ENCODE data around the gene LCA5L. TPM values are rescaled to one million over a fixed set of nuclear protein-coding genes. Genes with fewer than 3 reads are reported as not detected.
"Not testable (repeated sequence)": the region's sequence is repeated elsewhere in the genome, so short reads cannot be mapped to it uniquely, and the experiment has no call there.

LCA5L gene
- total RNA-seq, 4 donors from 2014 or later = 3.8 to 27.8 (median 5.7) TPM

DNA sequence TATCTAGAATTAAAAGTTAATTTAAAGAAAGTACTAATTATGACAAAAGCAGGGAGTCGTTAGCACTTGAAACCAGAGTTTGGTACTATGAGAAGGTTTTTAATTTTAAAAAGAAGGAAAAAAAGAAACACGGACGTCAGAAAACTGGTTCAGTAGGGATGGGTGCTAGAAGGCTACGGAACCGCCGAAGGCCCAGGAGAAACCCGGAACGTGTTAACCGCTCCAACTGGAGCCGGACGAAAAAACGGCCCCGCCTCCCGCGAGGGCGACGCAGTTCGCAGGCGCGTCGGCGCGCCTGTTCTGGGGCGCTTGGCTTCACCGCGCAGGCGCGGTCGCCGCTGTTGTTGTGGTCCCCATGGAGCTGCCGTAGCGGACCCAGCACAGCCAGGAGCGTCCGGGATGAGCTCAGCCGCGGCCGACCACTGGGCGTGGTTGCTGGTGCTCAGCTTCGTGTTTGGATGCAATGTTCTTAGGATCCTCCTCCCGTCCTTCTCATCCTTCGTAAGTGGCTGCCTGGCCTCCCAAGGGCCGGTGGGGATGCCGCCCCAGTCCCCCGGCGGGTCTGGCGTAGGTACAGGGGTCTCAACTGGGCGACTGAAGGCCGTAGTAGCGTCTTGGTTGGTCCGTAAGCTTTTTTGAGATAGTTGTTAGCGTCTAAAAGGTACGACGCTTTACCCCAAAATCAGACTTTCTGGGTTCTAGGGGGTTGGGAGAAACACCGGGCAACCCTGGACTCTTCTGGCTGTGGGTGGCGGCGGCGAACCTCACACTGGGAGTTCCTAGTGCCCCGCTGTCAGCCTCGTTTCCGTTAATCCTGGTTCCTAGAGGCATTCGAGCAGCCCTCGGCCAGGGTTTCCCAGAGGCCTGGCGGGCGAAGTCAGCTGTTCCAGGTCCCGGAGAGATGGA is 65.3 kb downstream of the LCA5L start:
- WGBS, 2 donors = 1% methylated on average over 42 to 61 of the region's 65 CpGs
- TF ChIP-seq CTCF (IDR thresholded peaks at IDR 0.05) (no peak), POLR2A (IDR thresholded peaks at IDR 0.05) (peak; percentile 43 to 81)
- no peaks in the 10 kb centered on the region for H3K9me3 ChIP-seq
- no peaks in the 10 kb centered on the region for H3K27me3 ChIP-seq
- peak overlapping the region; percentile 27 to 83 (median 44) for H3K4me3 ChIP-seq (replicated peaks in 1 of 3)
- intact Hi-C loops (cut with DNase I) = no loop called here
- peaks cover 4 to 5% of the 10 kb centered on the region in 2 donors for H3K4me1 ChIP-seq
- no peaks in the 10 kb centered on the region for H3K36me3 ChIP-seq
- peak; percentile 94 to 95 for DNase-seq
- H3K27ac ChIP-seq = peak overlapping the region; percentile 71 to 84 (median 81)

GRCh38 chr21:39377444-39378050 is 68.0 kb downstream of the LCA5L start:
- no peak for TF ChIP-seq POLR2A (IDR thresholded peaks at IDR 0.05)
- TF ChIP-seq CTCF (IDR thresholded peaks at IDR 0.05) = no peak
- no peak for DNase-seq
- Histone ChIP-seq H3K9me3 (no peaks in the 10 kb centered on the region), H3K36me3 (no peaks in the 10 kb centered on the region), H3K27me3 (no peaks in the 10 kb centered on the region), H3K27ac (no peak overlapping the region), H3K4me1 (peaks cover 4 to 5% of the 10 kb centered on the region in 2 donors), H3K4me3 (replicated peaks in 1 of 3) (no peak overlapping the region)
- intact Hi-C loops (cut with DNase I) = no loop called here
- 41 to 49% methylated on average over 7 of the region's 7 CpGs for WGBS, 2 donors

- Histone ChIP-seq H3K36me3 (no peaks in the 10 kb centered on the region), H3K27me3 (no peaks in the 10 kb centered on the region), H3K9me3 (no peaks in the 10 kb centered on the region), H3K4me3 (replicated peaks in 1 of 3) (no peak overlapping the region), H3K27ac (no peak overlapping the region), H3K4me1 (no peaks in the 10 kb centered on the region)
- no peak for DNase-seq
- TF ChIP-seq POLR2A (IDR thresholded peaks at IDR 0.05) = no peak
- no peak for TF ChIP-seq CTCF (IDR thresholded peaks at IDR 0.05)
- WGBS, 2 donors = 83 to 86% methylated on average over 2 of the region's 2 CpGs
- intact Hi-C loops (cut with DNase I) = no loop called here
Observed at GRCh38 chr21:39375446-39375845, 70.1 kb downstream of the LCA5L start.

DNA sequence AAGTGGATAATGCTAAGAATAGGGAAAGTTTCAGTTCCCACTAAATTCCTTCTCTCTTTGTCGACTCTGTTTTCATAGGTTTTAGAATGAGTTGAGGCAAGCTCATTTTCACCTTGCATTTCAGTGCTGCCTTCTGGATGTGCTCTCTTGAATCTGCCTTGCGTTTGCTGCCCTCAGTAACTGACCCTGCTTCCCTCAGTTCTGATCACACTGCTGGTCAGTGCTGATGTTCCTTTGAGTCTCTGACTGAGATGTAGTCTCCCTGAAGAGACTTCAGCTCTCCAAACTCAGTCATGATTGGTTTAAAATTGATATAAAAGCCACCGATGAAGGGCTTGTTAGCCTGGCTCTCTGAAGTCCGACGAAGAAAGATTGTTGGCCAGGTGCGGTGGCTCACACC is 71.5 kb downstream of the LCA5L start:
- WGBS, 2 donors = 71 to 73% methylated on average over 6 of the region's 6 CpGs
- no peak for DNase-seq
- Histone ChIP-seq H3K27me3 (no peaks in the 10 kb centered on the region), H3K27ac (no peak overlapping the region), H3K4me1 (no peaks in the 10 kb centered on the region), H3K36me3 (no peaks in the 10 kb centered on the region), H3K4me3 (replicated peaks in 1 of 3) (no peak overlapping the region), H3K9me3 (no peaks in the 10 kb centered on the region)
- TF ChIP-seq POLR2A (IDR thresholded peaks at IDR 0.05) = no peak
- TF ChIP-seq CTCF (IDR thresholded peaks at IDR 0.05) = no peak
- intact Hi-C loops (cut with DNase I) = no loop called here

- intact Hi-C loops (cut with DNase I) = no loop called here
- Histone ChIP-seq H3K36me3 (no peaks in the 10 kb centered on the region), H3K27me3 (no peaks in the 10 kb centered on the region), H3K4me1 (no peaks in the 10 kb centered on the region), H3K9me3 (no peaks in the 10 kb centered on the region), H3K4me3 (replicated peaks in 1 of 3) (no peak overlapping the region), H3K27ac (no peak overlapping the region)
- 8 to 12% methylated on average over 5 of the region's 5 CpGs for WGBS, 2 donors
- TF ChIP-seq POLR2A (IDR thresholded peaks at IDR 0.05) = no peak
- peak in 4 of 6 experiments; percentile 11 to 33 (median 23) for TF ChIP-seq CTCF (IDR thresholded peaks at IDR 0.05)
- no peak for DNase-seq
Observed at GRCh38 chr21:39373634-39374033, 71.9 kb downstream of the LCA5L start.

DNA sequence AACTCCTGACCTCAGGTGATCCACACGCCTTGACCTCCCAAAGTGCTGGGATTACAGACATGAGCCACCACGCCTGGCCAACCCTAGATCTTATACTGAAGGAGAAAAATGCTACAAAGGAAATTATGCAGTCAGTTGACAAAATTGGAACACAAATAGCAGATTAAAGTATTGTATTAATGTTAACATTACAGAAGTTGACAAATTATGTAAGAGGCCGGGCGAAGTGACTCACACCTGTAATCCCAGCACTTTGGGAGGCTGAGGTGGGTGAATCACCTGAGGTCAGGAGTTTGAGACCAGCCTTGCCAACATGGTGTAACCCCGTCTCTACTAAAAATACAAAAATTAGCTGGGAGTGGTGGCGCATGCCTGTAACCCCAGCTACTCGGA is 75.7 kb downstream of the LCA5L start:
- H3K4me3 ChIP-seq (replicated peaks in 1 of 3); H3K27me3 ChIP-seq; H3K36me3 ChIP-seq; H3K9me3 ChIP-seq; DNase-seq; H3K4me1 ChIP-seq; H3K27ac ChIP-seq; intact Hi-C loops (cut with DNase I): not testable (repeated sequence)
- WGBS, 2 donors = 81 to 90% methylated on average over 7 of the region's 7 CpGs

All from thyroid gland (tissue), 4 donors.